HG02885 (cell line): ENCODE results near the gene INPP5A.
"Not testable (repeated sequence)": the region's sequence is repeated elsewhere in the genome, so short reads cannot be mapped to it uniquely, and the experiment has no call there.

Experiments
- ATAC-seq: cut with Tn5 transposase; IDR thresholded peaks from one replicate; pipeline ENCODE4 v1.9.1; 2021; ENCODE audit warnings: mild to moderate bottlenecking; ENCODE audit not compliant: unreplicated experiment, poor library complexity

INPP5A gene

GRCh38 chr10:132665946-132666704 lies 128.5 kb downstream of the INPP5A start:
- no peak for ATAC-seq

GRCh38 chr10:132666705-132667341 lies 129.2 kb downstream of the INPP5A start:
- no peak for ATAC-seq

GRCh38 chr10:132667342-132668047 lies 129.9 kb downstream of the INPP5A start:
- ATAC-seq = no peak

GRCh38 chr10:132668048-132668394 lies 130.4 kb downstream of the INPP5A start:
- ATAC-seq = no peak

- no peak for ATAC-seq
Observed at GRCh38 chr10:132669208-132669861, 131.7 kb downstream of the INPP5A start.

GRCh38 chr10:132670546-132671227 lies 133.1 kb downstream of the INPP5A start:
- no peak for ATAC-seq

- ATAC-seq = no peak
Observed at GRCh38 chr10:132671228-132672154, 133.9 kb downstream of the INPP5A start.

- ATAC-seq = not testable (repeated sequence)
Observed at GRCh38 chr10:132673746-132674145, 136.2 kb downstream of the INPP5A start.

GRCh38 chr10:132674311-132674710 lies 136.7 kb downstream of the INPP5A start:
- no peak for ATAC-seq

- no peak for ATAC-seq
Observed at GRCh38 chr10:132675031-132675740, 137.6 kb downstream of the INPP5A start.

GRCh38 chr10:132676193-132676891 lies 138.8 kb downstream of the INPP5A start:
- ATAC-seq = no peak

GRCh38 chr10:132677096-132677472 lies 139.5 kb downstream of the INPP5A start:
- ATAC-seq = no peak

GRCh38 chr10:132677473-132678227 lies 140.1 kb downstream of the INPP5A start:
- no peak for ATAC-seq

- ATAC-seq = no peak
Observed at GRCh38 chr10:132678436-132679216, 141.0 kb downstream of the INPP5A start.

GRCh38 chr10:132679217-132679595 lies 141.6 kb downstream of the INPP5A start:
- ATAC-seq = no peak

- no peak for ATAC-seq
Observed at GRCh38 chr10:132679640-132680039, 142.1 kb downstream of the INPP5A start.

GRCh38 chr10:132680741-132681140 lies 143.2 kb downstream of the INPP5A start:
- not testable (repeated sequence) for ATAC-seq
